Fibroblast of skin of right quadriceps (primary cell): ENCODE data around the gene SLC1A2.
A peak's percentile ranks its signal among the peaks of the same experiment; 100 is the strongest.

Experiments used
- DNase-seq: peaks from one replicate; pipeline ENCODE4 v3.0.0-alpha.2; 2013

The SLC1A2 gene

DNA sequence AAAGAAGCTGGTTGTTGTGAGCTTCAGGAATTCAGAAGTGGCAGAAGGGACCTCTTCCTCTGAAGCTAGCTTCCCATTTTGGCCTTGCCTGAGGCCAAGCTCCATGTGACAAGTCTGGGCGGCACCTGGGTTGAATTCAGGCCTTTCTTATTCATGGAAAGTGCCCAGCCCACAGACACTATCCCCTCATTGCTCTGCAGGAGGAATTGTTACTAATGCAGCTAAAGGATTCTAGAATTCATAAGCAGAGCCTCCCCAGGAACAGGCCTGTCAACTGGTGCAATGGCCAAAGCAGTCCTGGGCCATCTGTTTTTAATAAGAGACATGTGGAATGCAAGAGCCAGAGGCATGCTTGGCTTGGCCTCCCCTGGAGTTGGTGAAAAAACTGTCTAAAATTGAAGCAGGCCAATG lies 71.4 kb downstream of the SLC1A2 start:
- peak; percentile 93 for DNase-seq

DNA sequence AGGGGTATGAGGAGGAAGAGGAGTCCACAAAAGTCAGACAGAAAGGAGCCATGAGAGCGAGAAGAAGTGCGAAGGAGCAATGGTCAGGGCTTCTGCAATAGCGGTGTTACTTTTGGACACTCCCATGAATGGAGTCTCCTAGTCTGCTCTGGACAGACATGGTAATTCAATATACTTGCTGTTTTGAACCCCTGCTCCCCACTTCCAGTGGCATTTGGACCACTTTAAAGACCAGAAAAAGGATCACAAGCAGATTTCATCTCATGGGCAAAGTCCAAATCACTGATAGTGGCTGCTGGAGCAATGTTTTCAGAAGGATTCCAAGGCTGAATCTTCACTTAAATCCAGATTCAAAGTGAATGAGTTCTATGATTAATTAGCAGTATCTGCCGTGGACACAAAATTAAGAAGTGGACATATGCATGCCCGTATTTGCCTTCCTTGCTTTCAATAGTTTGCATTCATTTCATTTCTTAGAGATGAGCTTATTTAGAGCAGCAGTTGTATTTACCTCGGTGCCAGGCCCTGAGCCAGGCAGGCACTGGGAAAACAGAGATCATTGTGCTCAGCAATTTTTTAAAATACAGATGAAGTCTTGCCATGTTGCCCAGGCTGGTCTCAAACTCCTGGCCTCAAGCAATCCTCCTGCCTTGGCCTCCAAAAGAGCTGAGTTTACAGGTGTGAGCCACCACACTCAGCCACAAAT lies 72.0 kb downstream of the SLC1A2 start:
- no peak for DNase-seq

DNA sequence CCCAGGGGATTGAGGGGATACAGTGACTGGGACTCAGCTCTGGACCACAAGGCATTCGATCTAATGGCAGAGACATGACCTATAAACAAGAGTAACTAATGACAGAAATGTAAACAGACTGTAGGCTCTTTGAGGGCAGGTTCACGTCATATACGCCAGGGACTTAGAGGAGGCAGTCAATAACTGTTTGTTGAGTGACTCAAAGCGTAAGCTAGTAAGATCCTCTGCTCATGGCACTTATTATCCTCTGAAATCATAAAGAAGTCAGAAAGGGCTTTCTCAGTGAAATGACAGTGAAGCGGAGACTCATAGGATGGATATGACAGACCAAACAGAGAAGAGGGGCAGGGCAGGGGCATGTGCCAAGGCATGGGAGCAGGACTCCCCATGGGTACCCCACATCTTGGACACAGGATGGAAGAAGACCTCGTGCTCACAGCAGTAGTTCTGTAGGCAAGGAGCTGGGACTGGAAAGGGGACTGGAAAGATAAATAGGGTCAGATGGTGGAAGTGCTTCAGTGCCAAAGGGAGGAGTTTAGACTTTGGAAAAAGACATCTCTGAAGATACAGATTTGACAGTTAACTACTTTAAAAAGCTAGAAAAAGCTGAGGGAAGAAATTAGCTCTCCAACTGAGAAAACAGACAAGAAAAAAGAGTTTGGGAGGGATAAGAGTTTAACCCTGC lies 72.7 kb downstream of the SLC1A2 start:
- DNase-seq, result no peak

- no peak for DNase-seq
These were observed 74.4 kb downstream of the SLC1A2 start for GRCh38 chr11:35344681-35345574.

DNA sequence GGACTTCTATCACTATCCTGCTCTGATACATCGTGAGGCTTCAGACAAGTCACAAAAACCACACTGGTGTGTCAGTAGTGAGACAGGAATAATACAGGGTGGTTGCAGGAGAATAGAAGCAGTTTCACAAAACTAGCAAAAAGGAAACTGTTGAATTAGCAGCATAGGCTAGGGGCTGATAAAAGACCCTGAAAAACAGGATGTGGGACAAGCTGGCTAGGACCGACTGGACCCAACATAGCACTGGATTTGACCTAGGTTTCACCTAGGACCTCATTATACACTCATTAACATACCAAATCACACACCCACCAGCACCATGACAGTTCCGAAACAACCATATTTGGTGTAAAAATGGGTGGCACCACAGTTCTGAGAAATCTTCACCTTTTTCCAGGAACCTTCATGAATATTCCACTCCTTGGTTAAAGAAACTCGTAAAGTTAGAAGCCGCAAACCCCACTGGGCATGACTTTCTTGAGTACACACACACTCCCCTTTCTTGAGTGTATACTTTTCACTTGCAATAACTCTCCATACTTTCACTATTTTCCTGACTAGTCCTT lies 76.2 kb downstream of the SLC1A2 start:
- no peak for DNase-seq

GRCh38 chr11:35340715-35341114 lies 78.6 kb downstream of the SLC1A2 start:
- no peak for DNase-seq

DNA sequence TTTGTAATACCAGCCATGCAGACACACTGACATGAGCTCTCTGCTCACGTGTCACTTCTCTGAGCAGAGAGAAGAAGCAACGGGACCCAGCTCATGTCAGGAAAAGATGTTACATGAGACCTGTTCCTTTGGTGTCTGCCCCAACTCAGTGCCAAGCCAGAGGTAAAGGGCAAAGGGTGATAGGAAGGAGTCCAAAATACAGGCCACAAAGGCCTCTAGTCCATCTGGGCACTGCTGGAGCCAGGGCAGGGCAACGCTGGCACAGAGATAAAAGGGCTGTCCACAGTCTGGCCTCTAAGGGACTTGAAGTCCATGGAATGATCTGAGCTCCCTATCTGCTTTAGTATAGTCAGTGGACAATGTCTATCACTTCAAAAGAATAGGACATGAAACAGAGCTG lies 79.3 kb downstream of the SLC1A2 start:
- no peak for DNase-seq

DNA sequence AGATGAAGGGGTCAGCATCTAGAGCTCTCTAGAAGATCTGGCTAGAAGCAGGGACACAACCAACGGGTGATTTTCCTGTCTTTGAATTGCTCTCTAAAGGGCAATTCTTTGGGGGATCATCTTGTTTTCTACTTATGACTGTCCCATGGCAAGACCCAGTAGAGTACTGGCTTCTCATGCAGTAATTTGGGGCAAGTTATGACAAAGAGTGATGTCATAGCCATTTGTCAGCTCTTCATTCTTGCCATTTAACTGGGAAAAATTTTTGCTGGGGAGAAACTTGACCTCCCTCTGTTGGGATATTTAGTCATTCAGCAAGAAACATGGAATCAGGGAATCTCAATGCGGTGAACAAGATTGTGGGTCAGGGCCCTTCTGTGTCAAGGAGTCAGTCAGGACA lies 80.4 kb downstream of the SLC1A2 start:
- no peak for DNase-seq

GRCh38 chr11:35337914-35338305 lies 81.4 kb downstream of the SLC1A2 start:
- no peak for DNase-seq

GRCh38 chr11:35337136-35337913 lies 82.0 kb downstream of the SLC1A2 start:
- peak; percentile 99 for DNase-seq

GRCh38 chr11:35336726-35337125 lies 82.6 kb downstream of the SLC1A2 start:
- no peak for DNase-seq

DNA sequence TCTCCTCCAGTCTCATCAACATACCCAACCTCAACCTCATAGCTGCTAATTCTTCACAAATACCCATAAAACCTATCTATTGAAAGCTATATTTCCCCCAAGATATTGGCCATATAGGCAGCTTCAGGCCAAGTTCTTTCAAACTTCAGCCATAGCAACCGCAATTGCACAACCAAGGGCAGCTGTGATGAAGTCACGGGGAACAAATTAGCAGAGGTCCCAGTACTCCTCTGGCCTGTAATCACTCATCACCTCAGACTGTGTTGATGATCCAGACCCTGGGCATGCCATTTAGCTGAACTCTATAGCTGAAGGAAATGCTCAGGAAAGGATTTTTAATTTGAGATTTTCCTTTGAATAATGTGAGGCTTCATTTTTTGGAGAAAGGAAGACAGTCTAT lies 84.1 kb downstream of the SLC1A2 start:
- DNase-seq, result no peak

DNA sequence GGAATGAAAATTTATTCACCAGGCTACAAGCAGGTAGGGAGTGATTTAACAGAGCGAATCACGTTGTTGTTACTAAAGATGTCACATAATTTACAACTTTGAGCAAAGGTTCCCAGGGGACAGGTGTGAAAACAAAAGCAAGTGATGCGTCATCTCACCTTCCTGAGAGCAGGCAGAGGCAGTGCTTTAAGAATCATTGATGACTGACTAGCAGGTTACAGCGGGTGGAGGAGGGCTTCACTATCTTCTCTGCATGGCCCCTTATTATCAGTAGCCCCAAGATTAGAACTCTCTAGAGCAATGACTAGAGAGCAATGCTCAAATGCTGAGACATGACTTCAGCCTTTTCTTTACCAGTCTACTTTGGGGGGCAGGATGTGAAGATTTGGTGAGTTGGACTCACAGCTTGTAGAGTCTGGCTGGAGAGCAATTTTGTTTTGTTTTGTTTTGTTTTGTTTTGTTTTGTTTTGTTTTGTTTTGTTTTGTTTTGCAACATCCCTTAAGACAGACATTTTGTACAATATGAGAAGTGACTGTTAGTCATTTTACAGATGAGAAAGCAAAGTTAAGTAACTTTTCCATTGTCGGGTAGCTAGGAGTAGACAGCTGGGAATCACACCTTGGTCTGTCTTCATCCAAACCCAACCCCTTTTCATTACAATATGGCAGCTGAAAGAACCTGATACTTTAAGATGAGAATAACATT lies 84.8 kb downstream of the SLC1A2 start:
- DNase-seq, result no peak

GRCh38 chr11:35332524-35332923 lies 86.8 kb downstream of the SLC1A2 start:
- no peak for DNase-seq

GRCh38 chr11:35330931-35331330 lies 88.4 kb downstream of the SLC1A2 start:
- DNase-seq, result no peak

GRCh38 chr11:35330156-35330889 lies 89.0 kb downstream of the SLC1A2 start:
- DNase-seq, result no peak

- no peak for DNase-seq
These were observed 91.5 kb downstream of the SLC1A2 start for GRCh38 chr11:35327829-35328228.

DNA sequence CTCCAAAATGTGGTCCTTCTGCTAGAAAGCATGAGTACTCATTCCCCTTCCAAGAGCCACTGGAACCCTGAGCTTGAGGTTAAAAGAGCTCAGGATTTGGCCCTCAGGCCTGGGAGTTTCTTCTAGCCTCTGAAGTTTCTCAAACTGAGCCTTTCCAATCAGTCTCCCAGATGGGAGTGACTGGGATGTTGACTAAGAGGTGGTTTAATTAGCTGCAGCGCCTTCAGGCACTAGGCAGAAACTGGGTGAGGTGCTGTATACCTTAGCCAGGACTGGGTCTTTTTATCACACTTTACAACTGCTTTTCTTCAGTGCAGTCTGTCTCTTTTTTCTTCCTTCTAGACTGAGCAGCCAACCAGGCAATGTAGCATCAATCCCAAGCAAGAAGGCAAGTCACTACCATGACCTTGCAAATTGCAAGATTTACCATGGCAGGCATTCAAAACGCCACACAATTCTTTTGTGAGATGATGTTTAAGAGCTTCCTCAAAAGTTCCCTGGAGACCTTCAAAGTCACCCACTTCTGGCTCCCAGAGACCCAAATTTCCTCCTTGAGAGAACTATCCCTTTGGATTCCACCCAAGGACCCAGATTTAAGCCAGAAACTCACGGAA lies 93.0 kb downstream of the SLC1A2 start:
- DNase-seq, result no peak

GRCh38 chr11:35324981-35325380 lies 94.4 kb downstream of the SLC1A2 start:
- DNase-seq, result peak; percentile 56

DNA sequence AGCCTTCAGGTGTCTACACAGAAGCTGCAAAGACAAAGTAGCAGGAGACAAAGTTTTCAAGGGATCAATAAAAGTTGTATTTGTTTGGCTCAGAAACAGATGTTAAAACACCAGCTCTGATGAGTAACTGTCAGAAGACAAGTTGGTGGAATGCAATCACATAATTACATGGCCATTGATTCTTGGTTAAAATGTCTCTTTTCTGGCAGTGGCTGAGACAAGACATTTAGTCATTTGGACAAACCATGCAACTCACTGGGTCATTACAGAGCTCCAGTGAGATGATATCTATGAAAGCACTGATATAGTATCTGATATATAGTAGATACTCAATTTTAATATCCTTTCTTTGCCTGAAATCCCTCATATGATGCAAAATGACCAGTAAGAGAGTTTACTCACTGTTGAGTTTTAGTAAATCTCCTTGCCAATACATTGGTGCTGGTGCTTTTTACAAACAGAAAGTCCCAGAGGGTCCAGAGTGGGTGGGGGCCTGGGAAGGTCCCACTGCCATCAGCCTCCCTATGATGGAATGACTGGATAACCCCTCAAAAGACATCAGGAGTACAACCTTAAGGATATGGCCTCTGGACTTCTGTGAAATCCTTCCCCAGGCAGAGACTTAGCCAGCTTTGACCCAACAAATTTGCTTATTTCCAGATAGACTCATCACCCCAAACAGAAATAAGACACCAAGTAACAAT lies 95.0 kb downstream of the SLC1A2 start:
- DNase-seq, result no peak
